ENCODE measurements around the gene ADAMTS20. TPM values are rescaled to one million over a fixed set of nuclear protein-coding genes. Genes with fewer than 3 reads are reported as not detected.

The ADAMTS20 gene
- total RNA-seq, 1 experiment from 2014 or later, result 6.0 TPM

GRCh38 chr12:43585676-43586075, 33.7 kb upstream of the ADAMTS20 start:
- Mint-ChIP-seq H3K27me3 (ENCODE audit: low read depth) (no peaks in the 10 kb centered on the region), H3K9me3 (no peaks in the 10 kb centered on the region), H3K4me1 (no peaks in the 10 kb centered on the region), H3K27ac (no peak overlapping the region), H3K4me3 (no peak overlapping the region), H3K36me3 (no peaks in the 10 kb centered on the region)
- DNase-seq (ENCODE audit: low spot score) (no peak), ATAC-seq (no peak)
- CTCF ChIA-PET, result interaction anchor here (1.2 kb wide), 1 partner anchor 11 kb away, joined by 5 read pairs; no protein-coding TSS in a partner anchor
- no peak for TF ChIP-seq ZNF396 (CRISPR knock-in tag; IDR thresholded peaks at IDR 0.05; ENCODE audit: borderline replicate concordance)
- no peak for TF ChIP-seq MXD4 (CRISPR knock-in tag; IDR thresholded peaks at IDR 0.05; ENCODE audit: borderline replicate concordance)
- TF ChIP-seq ZNF512 (CRISPR knock-in tag; IDR thresholded peaks at IDR 0.05; ENCODE audit: borderline replicate concordance), result no peak
- TF ChIP-seq NR1H2 (CRISPR knock-in tag; IDR thresholded peaks at IDR 0.05), result no peak
- TF ChIP-seq, protein P1, sequence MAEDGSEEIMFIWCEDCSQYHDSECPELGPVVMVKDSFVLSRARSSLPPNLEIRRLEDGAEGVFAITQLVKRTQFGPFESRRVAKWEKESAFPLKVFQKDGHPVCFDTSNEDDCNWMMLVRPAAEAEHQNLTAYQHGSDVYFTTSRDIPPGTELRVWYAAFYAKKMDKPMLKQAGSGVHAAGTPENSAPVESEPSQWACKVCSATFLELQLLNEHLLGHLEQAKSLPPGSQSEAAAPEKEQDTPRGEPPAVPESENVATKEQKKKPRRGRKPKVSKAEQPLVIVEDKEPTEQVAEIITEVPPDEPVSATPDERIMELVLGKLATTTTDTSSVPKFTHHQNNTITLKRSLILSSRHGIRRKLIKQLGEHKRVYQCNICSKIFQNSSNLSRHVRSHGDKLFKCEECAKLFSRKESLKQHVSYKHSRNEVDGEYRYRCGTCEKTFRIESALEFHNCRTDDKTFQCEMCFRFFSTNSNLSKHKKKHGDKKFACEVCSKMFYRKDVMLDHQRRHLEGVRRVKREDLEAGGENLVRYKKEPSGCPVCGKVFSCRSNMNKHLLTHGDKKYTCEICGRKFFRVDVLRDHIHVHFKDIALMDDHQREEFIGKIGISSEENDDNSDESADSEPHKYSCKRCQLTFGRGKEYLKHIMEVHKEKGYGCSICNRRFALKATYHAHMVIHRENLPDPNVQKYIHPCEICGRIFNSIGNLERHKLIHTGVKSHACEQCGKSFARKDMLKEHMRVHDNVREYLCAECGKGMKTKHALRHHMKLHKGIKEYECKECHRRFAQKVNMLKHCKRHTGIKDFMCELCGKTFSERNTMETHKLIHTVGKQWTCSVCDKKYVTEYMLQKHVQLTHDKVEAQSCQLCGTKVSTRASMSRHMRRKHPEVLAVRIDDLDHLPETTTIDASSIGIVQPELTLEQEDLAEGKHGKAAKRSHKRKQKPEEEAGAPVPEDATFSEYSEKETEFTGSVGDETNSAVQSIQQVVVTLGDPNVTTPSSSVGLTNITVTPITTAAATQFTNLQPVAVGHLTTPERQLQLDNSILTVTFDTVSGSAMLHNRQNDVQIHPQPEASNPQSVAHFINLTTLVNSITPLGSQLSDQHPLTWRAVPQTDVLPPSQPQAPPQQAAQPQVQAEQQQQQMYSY (CRISPR knock-in tag; IDR thresholded peaks at IDR 0.05), result no peak
- TF ChIP-seq, protein P2, sequence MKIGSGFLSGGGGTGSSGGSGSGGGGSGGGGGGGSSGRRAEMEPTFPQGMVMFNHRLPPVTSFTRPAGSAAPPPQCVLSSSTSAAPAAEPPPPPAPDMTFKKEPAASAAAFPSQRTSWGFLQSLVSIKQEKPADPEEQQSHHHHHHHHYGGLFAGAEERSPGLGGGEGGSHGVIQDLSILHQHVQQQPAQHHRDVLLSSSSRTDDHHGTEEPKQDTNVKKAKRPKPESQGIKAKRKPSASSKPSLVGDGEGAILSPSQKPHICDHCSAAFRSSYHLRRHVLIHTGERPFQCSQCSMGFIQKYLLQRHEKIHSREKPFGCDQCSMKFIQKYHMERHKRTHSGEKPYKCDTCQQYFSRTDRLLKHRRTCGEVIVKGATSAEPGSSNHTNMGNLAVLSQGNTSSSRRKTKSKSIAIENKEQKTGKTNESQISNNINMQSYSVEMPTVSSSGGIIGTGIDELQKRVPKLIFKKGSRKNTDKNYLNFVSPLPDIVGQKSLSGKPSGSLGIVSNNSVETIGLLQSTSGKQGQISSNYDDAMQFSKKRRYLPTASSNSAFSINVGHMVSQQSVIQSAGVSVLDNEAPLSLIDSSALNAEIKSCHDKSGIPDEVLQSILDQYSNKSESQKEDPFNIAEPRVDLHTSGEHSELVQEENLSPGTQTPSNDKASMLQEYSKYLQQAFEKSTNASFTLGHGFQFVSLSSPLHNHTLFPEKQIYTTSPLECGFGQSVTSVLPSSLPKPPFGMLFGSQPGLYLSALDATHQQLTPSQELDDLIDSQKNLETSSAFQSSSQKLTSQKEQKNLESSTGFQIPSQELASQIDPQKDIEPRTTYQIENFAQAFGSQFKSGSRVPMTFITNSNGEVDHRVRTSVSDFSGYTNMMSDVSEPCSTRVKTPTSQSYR (CRISPR knock-in tag; IDR thresholded peaks at IDR 0.05), result no peak
- TF ChIP-seq, protein P3, sequence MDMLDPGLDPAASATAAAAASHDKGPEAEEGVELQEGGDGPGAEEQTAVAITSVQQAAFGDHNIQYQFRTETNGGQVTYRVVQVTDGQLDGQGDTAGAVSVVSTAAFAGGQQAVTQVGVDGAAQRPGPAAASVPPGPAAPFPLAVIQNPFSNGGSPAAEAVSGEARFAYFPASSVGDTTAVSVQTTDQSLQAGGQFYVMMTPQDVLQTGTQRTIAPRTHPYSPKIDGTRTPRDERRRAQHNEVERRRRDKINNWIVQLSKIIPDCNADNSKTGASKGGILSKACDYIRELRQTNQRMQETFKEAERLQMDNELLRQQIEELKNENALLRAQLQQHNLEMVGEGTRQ (CRISPR knock-in tag; IDR thresholded peaks at IDR 0.05), result no peak
- TF ChIP-seq EMX1 (CRISPR knock-in tag; IDR thresholded peaks at IDR 0.05), result no peak
- no peak for TF ChIP-seq NR3C1 (CRISPR knock-in tag; conservative IDR thresholded peaks at IDR 0.05; ENCODE audit: low read depth)
- no peak for TF ChIP-seq FOXP1 (CRISPR knock-in tag; IDR thresholded peaks at IDR 0.05; ENCODE audit: borderline replicate concordance)
- POLR2A ChIA-PET, result no interaction called here

DNA sequence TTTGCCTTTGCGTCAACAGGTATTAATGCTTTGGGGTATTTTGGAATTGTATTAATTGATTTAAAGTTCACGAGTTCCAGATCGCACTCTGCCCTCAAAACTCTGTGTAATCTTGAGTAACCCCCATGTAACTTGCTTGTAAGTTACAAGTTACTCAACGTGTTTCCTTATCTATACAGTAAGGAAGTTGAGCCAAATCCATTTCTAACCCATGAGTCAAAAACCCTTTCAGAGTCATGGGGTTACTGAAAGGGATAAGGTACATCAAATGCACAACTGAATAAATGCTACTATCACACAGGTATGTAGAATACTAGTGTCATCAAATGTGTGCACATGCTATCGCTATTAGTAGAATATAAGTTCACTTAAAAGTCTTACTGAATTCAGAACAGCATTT, 28.6 kb upstream of the ADAMTS20 start:
- Mint-ChIP-seq H3K27me3 (ENCODE audit: low read depth) (no peaks in the 10 kb centered on the region), H3K4me1 (peaks cover 3% of the 10 kb centered on the region; the same call in 1 of the 2 replicates), H3K9me3 (no peaks in the 10 kb centered on the region), H3K4me3 (no peak overlapping the region), H3K27ac (no peak overlapping the region), H3K36me3 (no peaks in the 10 kb centered on the region)
- ChIA-PET POLR2A (no interaction called here), CTCF (no interaction called here)
- DNase-seq (ENCODE audit: low spot score) (no peak), ATAC-seq (no peak)
- no peak for TF ChIP-seq ZNF416 (CRISPR knock-in tag; IDR thresholded peaks at IDR 0.05)
- TF ChIP-seq ATF6 (CRISPR knock-in tag; IDR thresholded peaks at IDR 0.05), result no peak
- TF ChIP-seq, protein P4, sequence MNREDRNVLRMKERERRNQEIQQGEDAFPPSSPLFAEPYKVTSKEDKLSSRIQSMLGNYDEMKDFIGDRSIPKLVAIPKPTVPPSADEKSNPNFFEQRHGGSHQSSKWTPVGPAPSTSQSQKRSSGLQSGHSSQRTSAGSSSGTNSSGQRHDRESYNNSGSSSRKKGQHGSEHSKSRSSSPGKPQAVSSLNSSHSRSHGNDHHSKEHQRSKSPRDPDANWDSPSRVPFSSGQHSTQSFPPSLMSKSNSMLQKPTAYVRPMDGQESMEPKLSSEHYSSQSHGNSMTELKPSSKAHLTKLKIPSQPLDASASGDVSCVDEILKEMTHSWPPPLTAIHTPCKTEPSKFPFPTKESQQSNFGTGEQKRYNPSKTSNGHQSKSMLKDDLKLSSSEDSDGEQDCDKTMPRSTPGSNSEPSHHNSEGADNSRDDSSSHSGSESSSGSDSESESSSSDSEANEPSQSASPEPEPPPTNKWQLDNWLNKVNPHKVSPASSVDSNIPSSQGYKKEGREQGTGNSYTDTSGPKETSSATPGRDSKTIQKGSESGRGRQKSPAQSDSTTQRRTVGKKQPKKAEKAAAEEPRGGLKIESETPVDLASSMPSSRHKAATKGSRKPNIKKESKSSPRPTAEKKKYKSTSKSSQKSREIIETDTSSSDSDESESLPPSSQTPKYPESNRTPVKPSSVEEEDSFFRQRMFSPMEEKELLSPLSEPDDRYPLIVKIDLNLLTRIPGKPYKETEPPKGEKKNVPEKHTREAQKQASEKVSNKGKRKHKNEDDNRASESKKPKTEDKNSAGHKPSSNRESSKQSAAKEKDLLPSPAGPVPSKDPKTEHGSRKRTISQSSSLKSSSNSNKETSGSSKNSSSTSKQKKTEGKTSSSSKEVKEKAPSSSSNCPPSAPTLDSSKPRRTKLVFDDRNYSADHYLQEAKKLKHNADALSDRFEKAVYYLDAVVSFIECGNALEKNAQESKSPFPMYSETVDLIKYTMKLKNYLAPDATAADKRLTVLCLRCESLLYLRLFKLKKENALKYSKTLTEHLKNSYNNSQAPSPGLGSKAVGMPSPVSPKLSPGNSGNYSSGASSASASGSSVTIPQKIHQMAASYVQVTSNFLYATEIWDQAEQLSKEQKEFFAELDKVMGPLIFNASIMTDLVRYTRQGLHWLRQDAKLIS (CRISPR knock-in tag; IDR thresholded peaks at IDR 0.05; ENCODE audit: borderline replicate concordance), result no peak
- no peak for TF ChIP-seq ZNF317 (CRISPR knock-in tag; IDR thresholded peaks at IDR 0.05; ENCODE audit: borderline replicate concordance, low read depth)
- TF ChIP-seq ZBTB43 (CRISPR knock-in tag; IDR thresholded peaks at IDR 0.05), result no peak
- TF ChIP-seq CBFB (CRISPR knock-in tag; IDR thresholded peaks at IDR 0.05; ENCODE audit: low read depth), result no peak
- TF ChIP-seq ZNF423 (CRISPR knock-in tag; IDR thresholded peaks at IDR 0.05), result no peak

Data from WTC11 (cell line).